Measurements from ENCODE around the gene KMO. TPM values are rescaled to one million over a fixed set of nuclear protein-coding genes. Genes with fewer than 3 reads are reported as not detected.

KMO gene
- total and polyA plus RNA-seq, 2 experiments from 2014 or later, result 0.05 TPM; not detected in 1

DNA sequence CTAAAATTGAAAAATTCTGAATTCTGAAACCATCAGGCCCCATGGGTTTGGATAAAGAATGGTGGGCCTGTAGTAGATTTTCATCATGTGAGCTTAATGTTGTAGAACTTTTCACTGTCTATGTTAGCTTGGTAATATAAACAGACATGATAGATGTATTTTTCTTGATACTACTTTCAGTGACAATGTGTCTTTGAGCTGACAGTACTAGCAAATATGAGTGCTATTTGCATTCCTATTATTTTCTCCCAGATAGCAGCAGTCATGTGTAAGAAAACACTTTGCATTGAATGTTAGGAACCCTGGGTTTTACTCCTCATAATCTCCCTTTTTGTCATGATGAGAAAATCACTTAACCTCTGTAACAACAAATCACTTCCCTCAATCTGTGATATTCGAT is 18.1 kb downstream of the KMO start (continued):
- TF ChIP-seq REST (IDR thresholded peaks at IDR 0.05; ENCODE audit: unreplicated experiment) (no peak), EZH2 (IDR thresholded peaks at IDR 0.05; ENCODE audit: low read depth, unreplicated experiment) (no peak), NANOG (IDR thresholded peaks at IDR 0.05; ENCODE audit: borderline replicate concordance) (no peak)
- TF ChIP-seq, protein P1, sequence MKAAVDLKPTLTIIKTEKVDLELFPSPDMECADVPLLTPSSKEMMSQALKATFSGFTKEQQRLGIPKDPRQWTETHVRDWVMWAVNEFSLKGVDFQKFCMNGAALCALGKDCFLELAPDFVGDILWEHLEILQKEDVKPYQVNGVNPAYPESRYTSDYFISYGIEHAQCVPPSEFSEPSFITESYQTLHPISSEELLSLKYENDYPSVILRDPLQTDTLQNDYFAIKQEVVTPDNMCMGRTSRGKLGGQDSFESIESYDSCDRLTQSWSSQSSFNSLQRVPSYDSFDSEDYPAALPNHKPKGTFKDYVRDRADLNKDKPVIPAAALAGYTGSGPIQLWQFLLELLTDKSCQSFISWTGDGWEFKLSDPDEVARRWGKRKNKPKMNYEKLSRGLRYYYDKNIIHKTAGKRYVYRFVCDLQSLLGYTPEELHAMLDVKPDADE (IDR thresholded peaks at IDR 0.05), result no peak

DNA sequence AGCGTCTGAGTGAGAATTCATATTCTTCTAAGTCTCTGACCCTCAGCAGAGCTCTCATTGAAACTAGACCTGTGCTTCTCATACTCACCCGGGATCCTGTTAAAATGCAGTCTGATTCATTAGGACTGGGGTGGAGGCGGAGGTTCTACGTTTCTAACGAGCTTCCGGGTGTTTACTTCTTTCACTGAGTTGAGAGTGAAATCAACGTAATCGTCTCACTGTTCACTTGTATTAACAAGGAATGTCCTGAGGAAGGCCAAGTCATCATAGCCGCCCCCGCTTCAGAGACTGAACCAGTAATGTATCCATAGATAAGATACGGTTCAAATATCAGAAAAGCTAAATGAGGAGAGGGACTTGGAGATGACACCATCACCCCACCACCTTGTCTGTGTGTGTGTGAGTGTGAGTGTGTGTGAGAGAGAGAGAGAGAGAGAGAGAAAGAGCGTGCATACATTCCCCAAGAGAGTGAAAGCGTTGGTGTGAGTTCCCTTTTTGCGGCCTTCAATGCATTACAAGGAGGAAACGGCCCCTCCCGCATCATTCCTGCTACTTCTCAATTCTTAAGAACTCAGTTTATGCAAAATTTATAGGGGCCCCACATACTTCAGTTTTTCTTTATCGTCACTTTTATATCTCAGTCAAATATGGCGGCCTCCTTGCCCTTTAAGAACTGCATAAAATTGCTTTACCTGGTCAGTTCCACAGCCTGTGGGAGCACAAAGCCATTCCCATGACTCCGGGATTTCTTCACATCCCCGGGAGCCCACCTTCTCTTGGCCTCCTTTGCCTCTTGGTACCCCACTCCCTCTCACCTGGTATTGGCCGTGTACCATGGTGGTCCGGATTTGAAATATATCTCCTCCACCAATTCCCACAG is 19.8 kb downstream of the KMO start:
- Histone ChIP-seq H3K79me2 (replicated peaks; ENCODE audit: insufficient read depth) (no peaks in the 10 kb centered on the region), H3K4me1 (ENCODE audit: insufficient read depth) (0 out of 2 replicates have a peak, but pooled peaks cover 2% of the 10 kb centered on the region), H3K4me2 (no peak overlapping the region), H2AFZ (peak overlapping the region; percentile 43; the same call in 1 of the 2 replicates), H3F3A (replicated peaks; ENCODE audit: low read depth) (no peaks in the 10 kb centered on the region), H3K36me3 (ENCODE audit: insufficient read depth) (no peaks in the 10 kb centered on the region), H3K9me2 (ENCODE audit: insufficient read depth) (no peaks in the 10 kb centered on the region), H3K27me3 (ENCODE audit: insufficient read depth) (no peaks in the 10 kb centered on the region), H4K20me1 (replicated peaks; ENCODE audit: insufficient read depth) (no peaks in the 10 kb centered on the region), H3K4me3 (no peak overlapping the region), H3K27ac (ENCODE audit: low read depth) (no peak overlapping the region)
- Mint-ChIP-seq H3K36me3 (ENCODE audit: low read depth) (no peaks in the 10 kb centered on the region), H3K4me3 (no peak overlapping the region), H3K9me3 (no peaks in the 10 kb centered on the region), H3K27ac (no peak overlapping the region), H3K27me3 (ENCODE audit: insufficient read depth, low read depth, poor library complexity) (peaks cover 2% of the 10 kb centered on the region), H3K4me1 (no peaks in the 10 kb centered on the region)
- DNase-seq (ENCODE audit: low spot score) (no peak), ATAC-seq (no peak)
- TF ChIP-seq EZH2phosphoT487 (IDR thresholded peaks at IDR 0.05; ENCODE audit: unreplicated experiment) (no peak), ZNF114 (CRISPR knock-in tag; IDR thresholded peaks at IDR 0.05) (no peak), ZNF462 (CRISPR knock-in tag; IDR thresholded peaks at IDR 0.05) (no peak), CREB1 (CRISPR knock-in tag; IDR thresholded peaks at IDR 0.05; ENCODE audit: low read depth) (no peak), STAT1 (IDR thresholded peaks at IDR 0.05; ENCODE audit: unreplicated experiment) (no peak), REST (IDR thresholded peaks at IDR 0.05; ENCODE audit: unreplicated experiment) (no peak)

Measured in GM23338 (cell line).